ENCODE results near the gene SIDT1. TPM values are rescaled to one million over a fixed set of nuclear protein-coding genes. Genes with fewer than 3 reads are reported as not detected.

SIDT1 gene
- total RNA-seq, 1 experiment from 2014 or later = not detected

GRCh38 chr3:113664523-113665094 lies 132.3 kb downstream of the SIDT1 start:
- no peaks in the 10 kb centered on the region for H3K27me3 ChIP-seq (ENCODE audit: control insufficient read depth, insufficient read depth, low read length)
- in situ Hi-C loops (cut with HindIII; ENCODE audit: low pct_unique_long_range_greater_than_20kb, low sequenced_read_pairs) = no loop called here
- DNase-seq (ENCODE audit: low read depth, low spot score) (no peak), ATAC-seq (no peak)
- H3K4me3 ChIP-seq (ENCODE audit: low read depth in 2 of 2, low read length in 2 of 2) = no peak overlapping the region
- BruUV-seq (replicated peaks) = no TSS peak
- no peaks in the 10 kb centered on the region for H3K9me3 ChIP-seq (ENCODE audit: control insufficient read depth, insufficient read depth, low read depth, low read length)
- TF ChIP-seq, protein P1, sequence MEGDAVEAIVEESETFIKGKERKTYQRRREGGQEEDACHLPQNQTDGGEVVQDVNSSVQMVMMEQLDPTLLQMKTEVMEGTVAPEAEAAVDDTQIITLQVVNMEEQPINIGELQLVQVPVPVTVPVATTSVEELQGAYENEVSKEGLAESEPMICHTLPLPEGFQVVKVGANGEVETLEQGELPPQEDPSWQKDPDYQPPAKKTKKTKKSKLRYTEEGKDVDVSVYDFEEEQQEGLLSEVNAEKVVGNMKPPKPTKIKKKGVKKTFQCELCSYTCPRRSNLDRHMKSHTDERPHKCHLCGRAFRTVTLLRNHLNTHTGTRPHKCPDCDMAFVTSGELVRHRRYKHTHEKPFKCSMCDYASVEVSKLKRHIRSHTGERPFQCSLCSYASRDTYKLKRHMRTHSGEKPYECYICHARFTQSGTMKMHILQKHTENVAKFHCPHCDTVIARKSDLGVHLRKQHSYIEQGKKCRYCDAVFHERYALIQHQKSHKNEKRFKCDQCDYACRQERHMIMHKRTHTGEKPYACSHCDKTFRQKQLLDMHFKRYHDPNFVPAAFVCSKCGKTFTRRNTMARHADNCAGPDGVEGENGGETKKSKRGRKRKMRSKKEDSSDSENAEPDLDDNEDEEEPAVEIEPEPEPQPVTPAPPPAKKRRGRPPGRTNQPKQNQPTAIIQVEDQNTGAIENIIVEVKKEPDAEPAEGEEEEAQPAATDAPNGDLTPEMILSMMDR (IDR thresholded peaks at IDR 0.05) = no peak
- no peak for TF ChIP-seq SIN3A (IDR thresholded peaks at IDR 0.05; ENCODE audit: borderline replicate concordance, insufficient read depth, low read depth, low read length)
- TF ChIP-seq TCF7L2 (IDR thresholded peaks at IDR 0.05; ENCODE audit: low read depth, low read length) = no peak
- H3K27ac ChIP-seq (ENCODE audit: low read length) = no peak overlapping the region
- POLR2A ChIA-PET = no interaction called here
- H3K4me1 ChIP-seq (ENCODE audit: control insufficient read depth, insufficient read depth, low read length) = no peaks in the 10 kb centered on the region
- H3K36me3 ChIP-seq (ENCODE audit: control insufficient read depth, insufficient read depth, low read length) = no peaks in the 10 kb centered on the region
- CTCF ChIA-PET = interaction anchor here (0.6 kb wide), 1 partner anchor 12 kb away, joined by 8 read pairs; no protein-coding TSS in a partner anchor
- intact Hi-C loops (cut with micrococcal nuclease; ENCODE audit: unreplicated experiment) = no loop called here

- H3K27me3 ChIP-seq (ENCODE audit: control insufficient read depth, insufficient read depth, low read length) = no peaks in the 10 kb centered on the region
These were observed 135.7 kb downstream of the SIDT1 start for GRCh38 chr3:113668015-113668414.

More at GRCh38 chr3:113668015-113668414, 135.7 kb downstream of the SIDT1 start:
- Histone ChIP-seq H3K4me1 (ENCODE audit: control insufficient read depth, insufficient read depth, low read length) (no peaks in the 10 kb centered on the region), H3K27ac (ENCODE audit: low read length) (no peak overlapping the region), H3K36me3 (ENCODE audit: control insufficient read depth, insufficient read depth, low read length) (no peaks in the 10 kb centered on the region), H3K9me3 (ENCODE audit: control insufficient read depth, insufficient read depth, low read depth, low read length) (no peaks in the 10 kb centered on the region), H3K4me3 (ENCODE audit: low read depth in 2 of 2, low read length in 2 of 2) (no peak overlapping the region)
- no peak for TF ChIP-seq TCF7L2 (IDR thresholded peaks at IDR 0.05; ENCODE audit: low read depth, low read length)
- no peak for TF ChIP-seq SIN3A (IDR thresholded peaks at IDR 0.05; ENCODE audit: borderline replicate concordance, insufficient read depth, low read depth, low read length)
- TF ChIP-seq, protein P2, sequence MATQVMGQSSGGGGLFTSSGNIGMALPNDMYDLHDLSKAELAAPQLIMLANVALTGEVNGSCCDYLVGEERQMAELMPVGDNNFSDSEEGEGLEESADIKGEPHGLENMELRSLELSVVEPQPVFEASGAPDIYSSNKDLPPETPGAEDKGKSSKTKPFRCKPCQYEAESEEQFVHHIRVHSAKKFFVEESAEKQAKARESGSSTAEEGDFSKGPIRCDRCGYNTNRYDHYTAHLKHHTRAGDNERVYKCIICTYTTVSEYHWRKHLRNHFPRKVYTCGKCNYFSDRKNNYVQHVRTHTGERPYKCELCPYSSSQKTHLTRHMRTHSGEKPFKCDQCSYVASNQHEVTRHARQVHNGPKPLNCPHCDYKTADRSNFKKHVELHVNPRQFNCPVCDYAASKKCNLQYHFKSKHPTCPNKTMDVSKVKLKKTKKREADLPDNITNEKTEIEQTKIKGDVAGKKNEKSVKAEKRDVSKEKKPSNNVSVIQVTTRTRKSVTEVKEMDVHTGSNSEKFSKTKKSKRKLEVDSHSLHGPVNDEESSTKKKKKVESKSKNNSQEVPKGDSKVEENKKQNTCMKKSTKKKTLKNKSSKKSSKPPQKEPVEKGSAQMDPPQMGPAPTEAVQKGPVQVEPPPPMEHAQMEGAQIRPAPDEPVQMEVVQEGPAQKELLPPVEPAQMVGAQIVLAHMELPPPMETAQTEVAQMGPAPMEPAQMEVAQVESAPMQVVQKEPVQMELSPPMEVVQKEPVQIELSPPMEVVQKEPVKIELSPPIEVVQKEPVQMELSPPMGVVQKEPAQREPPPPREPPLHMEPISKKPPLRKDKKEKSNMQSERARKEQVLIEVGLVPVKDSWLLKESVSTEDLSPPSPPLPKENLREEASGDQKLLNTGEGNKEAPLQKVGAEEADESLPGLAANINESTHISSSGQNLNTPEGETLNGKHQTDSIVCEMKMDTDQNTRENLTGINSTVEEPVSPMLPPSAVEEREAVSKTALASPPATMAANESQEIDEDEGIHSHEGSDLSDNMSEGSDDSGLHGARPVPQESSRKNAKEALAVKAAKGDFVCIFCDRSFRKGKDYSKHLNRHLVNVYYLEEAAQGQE (IDR thresholded peaks at IDR 0.05; ENCODE audit: insufficient read depth in 1 of 2, low read depth in 2 of 2, low read length in 1 of 2) = no peak
- TF ChIP-seq, protein P1 (IDR thresholded peaks at IDR 0.05) = no peak
- TF ChIP-seq POLR2AphosphoS5 (IDR thresholded peaks at IDR 0.05; ENCODE audit: low read depth, low read length) = no peak
- POLR2A ChIA-PET = interaction anchor here (0.6 kb wide), 1 partner anchor 37 kb away, joined by 5 read pairs; no protein-coding TSS in a partner anchor
- DNase-seq (ENCODE audit: low read depth, low spot score) (no peak), ATAC-seq (no peak)
- intact Hi-C loops (cut with micrococcal nuclease; ENCODE audit: unreplicated experiment) (no loop called here), in situ Hi-C loops (cut with HindIII; ENCODE audit: low pct_unique_long_range_greater_than_20kb, low sequenced_read_pairs) (no loop called here)
- BruUV-seq (replicated peaks) = no TSS peak
- CTCF ChIA-PET = no interaction called here
